COR-L47 (cell line): ENCODE data around the gene TRIM40.
"Not testable (repeated sequence)": the region's sequence is repeated elsewhere in the genome, so short reads cannot be mapped to it uniquely, and the experiment has no call there.

Source experiments
- DNase-seq: peaks from one replicate; lab custom pipeline; 2025; lab: John Stamatoyannopoulos, UW

The TRIM40 gene

GRCh38 chr6:30163918-30164654 is 28.1 kb downstream of the TRIM40 start:
- no peak for DNase-seq

GRCh38 chr6:30164714-30165113 is 28.8 kb downstream of the TRIM40 start:
- no peak for DNase-seq

- not testable (repeated sequence) for DNase-seq
Observed at GRCh38 chr6:30165238-30165637, 29.3 kb downstream of the TRIM40 start.

DNA sequence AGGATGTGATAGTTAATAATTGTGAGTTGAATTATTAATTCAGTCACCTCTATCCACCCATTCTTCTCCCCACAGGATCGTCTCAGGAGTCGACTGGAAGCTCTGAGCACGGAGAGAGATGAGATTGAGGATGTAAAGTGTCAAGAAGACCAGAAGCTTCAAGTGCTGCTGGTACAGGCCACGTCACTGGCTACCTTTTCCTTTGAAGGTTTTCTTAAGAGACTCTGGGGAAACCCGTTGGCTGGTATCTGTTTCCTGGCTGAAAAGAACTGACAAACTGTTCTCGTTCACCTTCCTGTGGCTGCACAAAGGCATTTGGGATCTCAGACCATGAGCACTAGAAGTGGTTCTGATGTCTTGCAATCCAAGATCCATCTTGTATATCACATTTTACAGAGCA is 31.2 kb downstream of the TRIM40 start:
- no peak for DNase-seq

GRCh38 chr6:30168741-30169140 is 32.8 kb downstream of the TRIM40 start:
- no peak for DNase-seq

- DNase-seq, result no peak
Observed at GRCh38 chr6:30169658-30170614, 34.0 kb downstream of the TRIM40 start.

DNA sequence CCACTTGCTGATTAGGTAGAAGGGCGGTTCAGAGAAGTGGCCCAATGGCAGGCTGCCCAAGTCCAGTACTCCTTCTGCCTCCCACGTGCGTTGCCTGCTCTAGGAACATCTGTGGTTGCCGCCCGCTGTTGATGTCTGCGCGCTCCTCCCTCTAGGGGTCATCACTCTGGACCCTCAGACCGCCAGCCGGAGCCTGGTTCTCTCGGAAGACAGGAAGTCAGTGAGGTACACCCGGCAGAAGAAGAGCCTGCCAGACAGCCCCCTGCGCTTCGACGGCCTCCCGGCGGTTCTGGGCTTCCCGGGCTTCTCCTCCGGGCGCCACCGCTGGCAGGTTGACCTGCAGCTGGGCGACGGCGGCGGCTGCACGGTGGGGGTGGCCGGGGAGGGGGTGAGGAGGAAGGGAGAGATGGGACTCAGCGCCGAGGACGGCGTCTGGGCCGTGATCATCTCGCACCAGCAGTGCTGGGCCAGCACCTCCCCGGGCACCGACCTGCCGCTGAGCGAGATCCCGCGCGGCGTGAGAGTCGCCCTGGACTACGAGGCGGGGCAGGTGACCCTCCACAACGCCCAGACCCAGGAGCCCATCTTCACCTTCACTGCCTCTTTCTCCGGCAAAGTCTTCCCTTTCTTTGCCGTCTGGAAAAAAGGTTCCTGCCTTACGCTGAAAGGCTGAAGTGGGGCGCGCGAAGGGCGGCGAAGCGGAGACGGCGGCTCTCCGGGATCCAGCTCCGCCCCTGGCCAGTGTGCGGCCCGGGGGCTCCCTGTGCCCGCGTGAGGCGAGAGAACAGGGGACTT is 35.9 kb downstream of the TRIM40 start:
- peak; percentile 35 for DNase-seq

DNA sequence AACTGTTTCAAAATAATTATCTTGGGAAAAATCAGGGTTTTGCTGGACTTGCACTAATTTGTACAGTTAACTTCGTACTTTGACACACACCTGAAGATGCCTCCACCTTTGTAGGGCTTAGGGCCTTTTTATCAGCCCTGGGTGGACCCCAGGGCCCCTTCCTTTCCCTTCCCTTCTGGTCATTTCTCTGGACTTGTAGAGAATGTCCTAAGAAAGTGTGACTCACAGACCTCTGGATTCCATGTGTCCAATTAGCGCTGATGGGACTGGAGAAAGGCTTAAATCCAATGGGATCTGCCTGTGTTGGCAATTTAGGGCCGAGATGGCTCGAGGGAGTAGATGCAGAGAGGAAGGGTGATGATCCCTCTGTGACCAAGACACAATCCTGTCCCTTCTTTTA is 36.7 kb downstream of the TRIM40 start:
- DNase-seq, result no peak

DNA sequence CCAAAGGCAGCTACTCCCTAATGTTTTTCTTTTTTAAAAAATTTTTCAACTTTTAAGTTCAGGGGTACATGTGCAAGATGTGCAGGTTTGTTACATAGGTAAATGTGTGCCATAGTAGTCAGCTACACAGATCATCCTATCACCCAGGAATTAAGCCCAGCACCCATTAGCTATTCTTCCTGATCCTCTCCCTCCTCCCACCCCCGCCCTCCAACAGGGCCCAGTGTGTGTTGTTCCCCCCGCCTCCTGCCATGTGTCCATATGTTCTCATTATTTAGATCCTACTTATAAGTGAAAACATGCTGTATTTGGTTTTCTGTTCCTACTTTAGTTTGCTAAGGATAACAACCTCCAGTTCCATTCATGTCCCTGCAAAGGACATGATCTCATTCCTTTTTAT is 39.8 kb downstream of the TRIM40 start:
- no peak for DNase-seq

- no peak for DNase-seq
Observed at GRCh38 chr6:30178837-30179236, 42.9 kb downstream of the TRIM40 start.

DNA sequence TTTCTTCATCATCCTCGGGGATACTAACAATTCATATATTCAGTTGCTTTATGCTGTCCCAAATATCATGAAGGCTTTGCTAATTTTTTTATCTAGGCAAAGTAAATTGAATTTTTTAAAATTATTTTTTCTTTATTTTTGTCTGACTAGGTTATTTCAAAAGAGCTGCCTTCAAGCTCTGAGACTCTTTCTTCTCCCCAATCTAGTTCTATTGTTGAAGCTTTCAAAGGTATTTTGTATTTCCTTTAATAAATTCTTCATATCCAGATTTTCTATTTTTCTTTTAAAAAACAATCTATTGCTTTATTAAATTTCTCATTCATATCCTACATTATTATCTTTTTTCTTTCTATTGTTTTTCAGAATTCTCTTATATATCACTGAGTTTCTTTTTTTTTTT is 44.2 kb downstream of the TRIM40 start:
- no peak for DNase-seq

DNA sequence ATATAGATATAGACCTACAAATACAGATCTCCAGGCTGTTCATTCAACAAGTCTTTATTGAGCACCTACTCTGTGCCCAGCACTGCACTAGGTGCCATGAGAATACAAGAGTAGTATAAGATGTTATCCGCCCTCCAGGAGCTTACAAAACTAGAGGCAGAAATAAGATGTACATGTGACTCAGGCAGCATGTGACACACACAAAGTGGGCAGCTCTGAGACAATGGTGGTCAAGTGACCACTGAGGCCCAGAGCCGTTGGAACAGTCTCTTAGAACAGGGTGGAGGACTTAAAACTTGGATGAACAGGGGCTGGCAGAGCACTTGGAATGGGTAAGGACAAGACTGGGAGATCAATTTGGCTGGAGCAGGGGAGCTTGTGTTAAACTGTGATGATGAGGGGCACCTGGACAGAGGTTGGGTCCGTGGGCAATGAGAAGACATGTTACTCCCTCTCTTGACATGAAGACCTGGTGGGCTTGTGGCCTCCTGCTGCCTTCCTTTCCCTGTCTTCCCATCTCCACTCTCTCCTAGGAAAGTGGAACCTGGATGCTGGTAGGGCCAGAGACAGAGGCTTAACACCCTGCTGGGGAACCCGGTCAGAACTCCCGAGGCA is 48.6 kb downstream of the TRIM40 start:
- no peak for DNase-seq

- no peak for DNase-seq
Observed at GRCh38 chr6:30185846-30186484, 50.0 kb downstream of the TRIM40 start.

- DNase-seq, result no peak
Observed at GRCh38 chr6:30188541-30188940, 52.6 kb downstream of the TRIM40 start.

DNA sequence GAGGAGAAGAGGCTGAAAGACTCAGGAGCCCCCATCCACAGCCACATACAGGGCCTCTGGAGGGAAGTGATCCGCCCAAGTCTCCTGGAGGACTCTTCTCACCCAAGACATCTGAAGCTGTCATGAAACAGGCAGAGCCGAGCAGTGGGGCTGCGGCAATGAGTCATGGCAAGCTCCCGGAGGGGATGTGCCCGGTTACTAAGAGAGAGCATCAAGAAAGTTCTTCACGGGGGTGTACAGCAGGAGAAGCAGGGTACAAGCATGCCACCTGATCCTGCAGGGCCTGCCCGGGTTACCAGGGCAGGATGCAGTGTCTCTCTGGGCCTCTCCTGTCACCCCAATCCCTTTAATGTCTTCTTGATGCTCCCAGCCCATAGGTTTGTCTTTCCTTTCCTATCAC is 56.1 kb downstream of the TRIM40 start:
- no peak for DNase-seq

GRCh38 chr6:30194797-30195690 is 59.1 kb downstream of the TRIM40 start:
- DNase-seq, result no peak

- DNase-seq, result no peak
Observed at GRCh38 chr6:30195951-30196350, 60.0 kb downstream of the TRIM40 start.

DNA sequence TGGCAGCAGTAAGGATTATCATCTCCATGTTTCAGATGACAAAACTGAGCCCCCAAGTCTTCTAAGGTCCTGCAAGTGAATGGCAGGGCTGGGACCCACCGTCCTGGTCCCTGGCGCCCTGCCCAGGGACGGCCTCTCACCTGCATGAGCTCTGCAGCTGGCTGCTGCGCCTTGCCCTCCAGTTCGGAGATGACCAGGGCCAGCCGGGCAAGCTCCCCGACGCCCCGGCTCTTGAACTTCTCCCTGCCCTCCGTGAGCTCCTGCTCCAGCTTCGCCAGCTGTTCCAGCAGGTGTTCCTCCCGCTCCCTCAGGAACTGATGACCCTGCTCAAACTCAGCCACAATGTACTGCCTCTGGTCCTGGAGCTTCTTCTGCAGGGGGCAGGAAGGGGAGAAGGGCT is 60.4 kb downstream of the TRIM40 start:
- no peak for DNase-seq
